Measurements from ENCODE around the gene CRHR2.

The CRHR2 gene

DNA sequence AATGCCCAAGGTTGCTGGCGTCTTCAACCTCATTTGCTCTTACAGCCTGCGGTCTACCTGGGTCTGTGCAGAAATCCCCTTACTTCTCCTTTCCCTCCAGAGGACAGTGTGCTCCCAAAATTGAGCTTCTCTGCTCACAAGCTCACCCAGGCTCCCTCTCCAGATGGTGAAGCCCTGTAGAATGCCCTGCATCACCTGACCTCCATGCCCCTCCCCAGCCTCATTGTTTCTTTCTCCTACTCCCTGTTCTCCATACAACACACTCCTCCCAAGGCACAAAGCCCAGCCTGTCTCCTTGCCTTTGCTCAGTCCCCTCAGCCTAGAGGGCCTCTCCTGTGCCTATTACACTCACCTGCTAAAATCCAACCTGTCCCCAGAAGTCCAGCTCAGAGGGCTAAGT, 3.5 kb downstream of the CRHR2 start:
- Histone ChIP-seq H3K27ac (peak overlapping the region in 4 of 11 experiments; percentile 46 to 72 (median 64); a peak in 9 of 22 replicates), H4K20me1 (peaks cover 0 to 16% (median 0%) of the 10 kb centered on the region in 11 experiments; a peak in 2 of 22 replicates), H3K27me3 (peaks cover 30 to 39% (median 34%) of the 10 kb centered on the region in 11 experiments), H3K9me3 (replicated peaks in 1 of 11) (peaks cover 0 to 11% (median 8%) of the 10 kb centered on the region in 11 experiments; a peak in 12 of 22 replicates), H3K4me1 (peaks cover 7 to 51% (median 37%) of the 10 kb centered on the region in 10 experiments; a peak in 18 of 20 replicates), H3K36me3 (no peaks in the 10 kb centered on the region), H3K4me3 (no peak overlapping the region; a peak in 1 of 20 replicates), H3K4me2 (peak overlapping the region in 9 of 11 experiments; percentile 29 to 78 (median 67); a peak in 18 of 22 replicates), H3K9ac (peak overlapping the region in 3 of 11 experiments; percentile 29 to 44 (median 44); a peak in 4 of 22 replicates)
- no peak for TF ChIP-seq Cebpa-rat (IDR thresholded peaks at IDR 0.05)

DNA sequence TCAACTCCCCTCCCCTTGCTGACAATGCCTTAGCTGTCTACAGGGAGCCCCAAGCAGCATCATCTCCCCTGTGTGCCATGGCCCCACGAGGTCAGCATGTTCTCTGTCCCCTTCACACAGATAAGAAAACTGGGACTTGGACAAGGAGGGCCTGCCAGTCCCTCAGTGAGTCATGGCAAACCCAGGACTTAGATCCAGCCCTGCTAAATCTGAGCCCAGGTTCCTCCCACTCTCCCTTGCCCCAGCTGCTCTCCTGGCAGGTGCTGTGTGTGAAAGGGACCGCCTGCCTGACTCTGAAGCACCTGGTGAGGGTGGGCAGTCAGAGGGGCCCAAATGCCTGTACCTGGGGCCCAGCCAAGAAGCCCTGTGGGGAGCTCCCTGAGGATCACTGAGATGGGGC, 7.4 kb downstream of the CRHR2 start:
- no peak for TF ChIP-seq Cebpa-rat (IDR thresholded peaks at IDR 0.05)
- no peak overlapping the region for H3K9ac ChIP-seq
- H3K4me3 ChIP-seq = no peak overlapping the region
- no peaks in the 10 kb centered on the region for H3K9me3 ChIP-seq (replicated peaks in 1 of 11)
- H3K27ac ChIP-seq = no peak overlapping the region
- no peaks in the 10 kb centered on the region for H3K36me3 ChIP-seq
- H4K20me1 ChIP-seq = peaks cover 0 to 23% (median 0%) of the 10 kb centered on the region in 11 experiments; a peak in 5 of 22 replicates
- H3K4me1 ChIP-seq = peaks cover 0 to 36% (median 32%) of the 10 kb centered on the region in 10 experiments; a peak in 16 of 20 replicates
- H3K4me2 ChIP-seq = no peak overlapping the region
- H3K27me3 ChIP-seq = no peaks in the 10 kb centered on the region

DNA sequence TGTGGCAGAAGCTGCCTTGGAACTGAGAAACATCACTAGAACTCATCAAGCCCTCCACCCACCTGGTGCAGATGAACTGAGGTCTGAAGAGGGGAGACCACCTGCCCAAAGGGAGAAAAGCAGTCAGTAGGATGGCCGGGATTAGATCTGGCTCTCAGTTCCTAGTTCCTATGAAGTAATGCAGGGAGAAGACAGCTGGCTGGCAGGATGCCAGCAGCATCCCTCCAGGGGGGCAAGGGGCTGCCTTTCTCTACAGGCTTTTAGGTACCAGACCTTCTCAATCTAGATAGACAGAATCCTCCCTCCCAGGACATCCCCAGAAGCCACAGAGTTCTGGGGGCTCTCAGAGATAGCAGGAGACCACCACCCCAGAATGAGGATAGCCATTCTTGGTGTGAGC, 7.8 kb downstream of the CRHR2 start:
- TF ChIP-seq Cebpa-rat (IDR thresholded peaks at IDR 0.05) = no peak
- peaks cover 0 to 31% (median 28%) of the 10 kb centered on the region in 10 experiments; a peak in 16 of 20 replicates for H3K4me1 ChIP-seq

DNA sequence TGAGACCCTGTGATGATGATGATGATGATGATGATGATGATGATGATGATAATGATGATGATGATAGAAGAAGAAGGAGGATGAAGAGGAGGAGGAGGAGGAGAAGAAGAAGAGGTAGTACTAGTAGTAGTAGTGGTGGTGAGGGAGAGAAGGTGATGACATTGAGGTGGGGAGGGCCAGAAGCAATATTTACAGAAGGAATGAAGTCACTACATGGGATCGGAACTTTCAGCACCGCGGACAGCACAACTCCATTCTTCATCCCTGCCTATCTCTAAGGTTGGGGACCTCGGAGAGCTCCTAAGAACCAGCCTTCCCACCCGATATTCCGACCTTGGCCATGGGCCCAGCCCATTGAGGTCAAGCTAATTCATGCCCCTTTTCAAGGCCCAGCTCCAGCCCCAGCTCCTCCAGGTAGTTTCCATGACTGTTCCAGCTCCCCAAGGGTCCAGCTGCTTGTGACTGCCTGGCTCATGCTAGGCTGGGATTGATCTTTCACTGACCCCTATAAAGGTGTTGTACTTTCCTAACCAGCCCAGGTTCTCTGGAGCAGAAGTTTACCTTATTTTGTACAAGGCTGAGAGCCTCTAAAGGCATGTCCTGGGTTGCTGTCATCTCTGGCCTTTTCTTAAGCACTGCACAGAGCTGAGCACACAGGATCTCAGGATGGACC, 10.3 kb downstream of the CRHR2 start:
- Histone ChIP-seq H3K9me3 (replicated peaks in 1 of 11) (no peaks in the 10 kb centered on the region), H3K36me3 (no peaks in the 10 kb centered on the region), H3K4me2 (peak overlapping the region in 6 of 11 experiments; percentile 20 to 43 (median 32); a peak in 4 of 22 replicates), H3K4me1 (peaks cover 0 to 8% (median 6%) of the 10 kb centered on the region in 10 experiments; a peak in 11 of 20 replicates), H3K4me3 (no peak overlapping the region), H3K27me3 (no peaks in the 10 kb centered on the region), H3K27ac (no peak overlapping the region), H4K20me1 (peaks cover 0 to 15% (median 0%) of the 10 kb centered on the region in 11 experiments; a peak in 5 of 22 replicates), H3K9ac (no peak overlapping the region)
- TF ChIP-seq Cebpa-rat (IDR thresholded peaks at IDR 0.05) = no peak

More for the DNA sequence above, 7.8 kb downstream of the CRHR2 start:
- H4K20me1 ChIP-seq = peaks cover 0 to 23% (median 0%) of the 10 kb centered on the region in 11 experiments; a peak in 5 of 22 replicates
- H3K27ac ChIP-seq = no peak overlapping the region
- H3K4me3 ChIP-seq = no peak overlapping the region
- H3K36me3 ChIP-seq = no peaks in the 10 kb centered on the region
- H3K9me3 ChIP-seq (replicated peaks in 1 of 11) = no peaks in the 10 kb centered on the region
- no peaks in the 10 kb centered on the region for H3K27me3 ChIP-seq
- no peak overlapping the region for H3K9ac ChIP-seq
- no peak overlapping the region for H3K4me2 ChIP-seq

DNA sequence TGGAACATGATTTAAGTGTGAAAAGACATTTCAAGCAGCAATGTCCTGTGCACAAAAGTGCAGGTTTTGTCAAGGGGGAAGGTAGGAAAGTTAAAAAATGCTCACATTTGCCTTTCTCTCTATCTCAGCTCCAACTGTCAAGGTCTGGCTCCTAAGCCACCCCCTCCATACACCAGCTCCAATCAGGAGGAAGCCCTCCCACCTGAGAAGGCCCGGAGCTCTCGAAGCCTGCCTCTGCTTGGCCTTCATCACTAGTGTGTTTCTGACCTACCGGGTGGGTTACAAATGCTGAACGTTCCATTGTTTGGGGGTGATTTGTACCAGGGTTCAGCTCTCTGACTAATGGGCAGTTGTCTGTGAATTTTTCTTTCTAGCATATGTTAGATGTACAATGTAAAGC, 14.2 kb downstream of the CRHR2 start:
- H4K20me1 ChIP-seq = peaks cover 0 to 11% (median 0%) of the 10 kb centered on the region in 11 experiments; a peak in 5 of 22 replicates
- H3K9me3 ChIP-seq (replicated peaks in 1 of 11) = no peaks in the 10 kb centered on the region
- H3K4me1 ChIP-seq = peaks cover 0 to 8% (median 6%) of the 10 kb centered on the region in 10 experiments; a peak in 11 of 20 replicates
- no peak overlapping the region for H3K27ac ChIP-seq
- H3K27me3 ChIP-seq = no peaks in the 10 kb centered on the region
- TF ChIP-seq Cebpa-rat (IDR thresholded peaks at IDR 0.05) = no peak
- no peak overlapping the region for H3K9ac ChIP-seq
- H3K36me3 ChIP-seq = no peaks in the 10 kb centered on the region
- no peak overlapping the region for H3K4me2 ChIP-seq
- no peak overlapping the region for H3K4me3 ChIP-seq

DNA sequence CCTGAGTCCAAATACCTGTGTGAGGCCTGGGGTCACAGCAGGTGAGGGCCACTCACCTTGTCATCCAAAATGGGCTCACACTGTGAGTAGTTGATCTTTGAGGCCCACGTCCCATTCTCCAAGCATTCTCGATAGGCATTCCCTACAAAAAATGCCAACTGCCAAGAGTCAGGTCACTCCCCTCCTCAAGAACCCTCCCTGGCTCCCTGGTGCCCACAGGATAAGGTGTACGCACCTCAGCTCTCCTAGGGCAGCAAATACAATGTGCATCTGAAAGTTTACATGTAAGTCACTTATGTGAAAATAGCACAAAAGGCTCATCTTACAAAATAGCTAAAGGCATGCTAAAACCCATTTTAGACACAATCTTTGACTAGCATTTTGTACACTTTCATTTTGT, 15.1 kb downstream of the CRHR2 start:
- no peak overlapping the region for H3K4me2 ChIP-seq
- H3K27me3 ChIP-seq = no peaks in the 10 kb centered on the region
- no peak overlapping the region for H3K4me3 ChIP-seq

DNA sequence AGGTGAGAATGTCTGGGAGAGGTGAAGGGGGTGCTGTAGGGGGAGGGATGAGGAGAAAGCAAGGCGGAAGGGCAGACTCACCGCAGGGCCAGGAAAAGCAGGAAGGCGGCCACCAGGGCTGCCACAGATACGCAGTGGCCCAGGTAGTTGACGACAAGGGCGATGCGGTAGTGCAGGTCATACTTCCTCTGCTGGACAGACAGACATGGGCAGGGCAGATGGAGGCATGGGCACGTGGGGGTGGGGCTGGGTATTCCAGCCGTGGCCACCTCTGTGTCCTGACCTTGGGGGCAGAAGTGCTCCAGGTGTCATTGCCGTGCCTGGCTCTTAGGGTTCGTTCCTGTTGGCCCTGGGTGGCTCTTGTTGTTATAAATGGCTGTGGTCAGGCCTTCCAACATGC, 16.8 kb downstream of the CRHR2 start:
- Histone ChIP-seq H3K27ac (no peak overlapping the region), H3K9me3 (replicated peaks in 1 of 11) (no peaks in the 10 kb centered on the region; a peak in 1 of 22 replicates), H3K4me1 (peaks cover 0 to 8% (median 5%) of the 10 kb centered on the region in 10 experiments; a peak in 15 of 20 replicates), H3K36me3 (no peaks in the 10 kb centered on the region), H4K20me1 (peaks cover 0 to 4% (median 0%) of the 10 kb centered on the region in 11 experiments; a peak in 4 of 22 replicates), H3K4me2 (no peak overlapping the region), H3K4me3 (no peak overlapping the region), H3K27me3 (no peaks in the 10 kb centered on the region), H3K9ac (no peak overlapping the region)
- TF ChIP-seq Cebpa-rat (IDR thresholded peaks at IDR 0.05) = no peak

More for the DNA sequence above, 15.1 kb downstream of the CRHR2 start:
- no peaks in the 10 kb centered on the region; a peak in 2 of 20 replicates for H3K4me1 ChIP-seq
- H3K36me3 ChIP-seq = no peaks in the 10 kb centered on the region
- H3K27ac ChIP-seq = no peak overlapping the region
- no peak for TF ChIP-seq Cebpa-rat (IDR thresholded peaks at IDR 0.05)
- H3K9me3 ChIP-seq (replicated peaks in 1 of 11) = no peaks in the 10 kb centered on the region; a peak in 1 of 22 replicates
- peaks cover 0 to 9% (median 0%) of the 10 kb centered on the region in 11 experiments; a peak in 4 of 22 replicates for H4K20me1 ChIP-seq
- H3K9ac ChIP-seq = no peak overlapping the region

DNA sequence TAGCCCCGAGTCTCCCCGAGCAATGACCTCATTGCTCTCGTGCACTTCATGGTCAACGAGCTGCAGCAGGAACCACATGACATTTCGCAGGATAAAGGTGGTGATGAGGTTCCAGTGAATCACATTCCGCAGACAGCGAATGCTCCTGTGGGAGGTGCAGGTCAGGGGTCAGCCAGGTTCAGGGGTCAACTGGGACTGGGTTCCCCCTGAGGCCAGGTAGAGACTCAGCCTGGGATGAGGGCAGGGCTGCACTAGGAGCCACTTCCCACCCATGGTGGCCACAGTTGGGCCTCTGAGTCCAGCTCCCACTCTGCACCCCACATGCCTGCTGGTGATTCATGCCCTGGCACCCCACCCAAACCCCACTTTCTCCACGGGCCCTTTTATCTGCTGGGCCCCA, 17.2 kb downstream of the CRHR2 start:
- Histone ChIP-seq H3K36me3 (no peaks in the 10 kb centered on the region), H3K9me3 (replicated peaks in 1 of 11) (no peaks in the 10 kb centered on the region; a peak in 1 of 22 replicates), H3K27me3 (no peaks in the 10 kb centered on the region), H3K9ac (no peak overlapping the region), H3K27ac (no peak overlapping the region), H3K4me3 (no peak overlapping the region), H3K4me2 (no peak overlapping the region), H3K4me1 (peaks cover 0 to 12% (median 9%) of the 10 kb centered on the region in 10 experiments; a peak in 15 of 20 replicates), H4K20me1 (no peaks in the 10 kb centered on the region; a peak in 1 of 22 replicates)
- TF ChIP-seq Cebpa-rat (IDR thresholded peaks at IDR 0.05) = no peak

DNA sequence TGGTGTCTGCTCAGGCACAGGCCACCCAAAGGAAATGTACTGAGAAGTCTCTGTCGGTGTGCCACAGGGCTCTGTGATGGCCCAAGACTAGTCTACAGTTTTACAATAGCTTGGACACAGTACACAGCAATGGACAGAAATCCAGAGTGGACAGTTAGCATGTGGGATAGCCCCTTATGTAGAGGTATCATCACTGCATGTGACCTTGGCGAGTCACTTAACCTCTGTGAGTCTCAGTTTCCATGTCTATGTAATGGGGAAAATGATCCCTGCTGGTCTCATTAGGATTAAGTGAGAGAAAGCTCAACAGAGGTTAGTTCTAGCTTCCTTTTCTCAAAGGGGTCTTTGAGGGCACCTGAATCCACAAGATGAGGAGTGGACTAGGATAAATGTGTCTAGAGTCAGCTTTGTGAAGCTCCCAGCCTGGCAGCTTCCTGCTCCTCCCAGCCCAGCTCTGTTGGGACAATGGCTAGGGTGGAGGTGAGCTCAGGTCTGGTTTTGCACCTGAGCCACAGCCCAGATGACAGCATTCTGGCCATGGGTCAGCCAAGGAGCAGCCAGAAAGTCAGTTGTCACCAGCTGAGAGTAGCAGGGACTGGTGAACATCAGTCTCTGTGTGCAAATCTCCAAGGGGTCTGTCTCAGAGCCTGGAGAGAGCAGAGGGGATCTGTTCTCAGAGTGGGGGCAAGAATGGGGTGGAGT, 17.9 kb downstream of the CRHR2 start:
- Histone ChIP-seq H3K27me3 (no peaks in the 10 kb centered on the region), H3K9me3 (replicated peaks in 1 of 11) (no peaks in the 10 kb centered on the region; a peak in 1 of 22 replicates), H3K36me3 (no peaks in the 10 kb centered on the region), H3K9ac (no peak overlapping the region), H3K4me3 (no peak overlapping the region), H3K27ac (no peak overlapping the region), H3K4me2 (no peak overlapping the region), H3K4me1 (peaks cover under 1 to 19% (median 16%) of the 10 kb centered on the region in 10 experiments; a peak in 17 of 20 replicates), H4K20me1 (no peaks in the 10 kb centered on the region; a peak in 1 of 22 replicates)
- TF ChIP-seq Cebpa-rat (IDR thresholded peaks at IDR 0.05) = no peak
